Right atrium auricular region (tissue), 2 donors: ENCODE measurements around the gene ADAMTS17. TPM values are rescaled to one million over a fixed set of nuclear protein-coding genes. Genes with fewer than 3 reads are reported as not detected.

Experiments
- DNase-seq: peaks from one replicate; pipeline ENCODE4 v3.0.0-alpha.2; 2019; ENCODE audit warnings: low spot score
- H3K27ac ChIP-seq, 2 donors: fragments of 200-600 bp; sonication (generic); 1 replicate in 1 of 2; 2 replicates in 1 of 2; pipeline ENCODE4 v1.5.1; 2016 to 2019
- H3K27me3 ChIP-seq, 2 donors: fragments of 200-600 bp; sonication (generic); one replicate each; pipeline versions ENCODE4 v1.5.1 to v1.6.0; 2017 to 2019
- H3K36me3 ChIP-seq: fragments of 200-600 bp; sonication (generic); one replicate; pipeline ENCODE4 v1.5.1; 2016
- H3K4me1 ChIP-seq, 2 donors: fragments of 200-600 bp; sonication (generic); one replicate each; pipeline versions ENCODE4 v1.5.1 to v1.6.0; 2017 to 2019
- H3K4me3 ChIP-seq, 2 donors: fragments of 200-600 bp; sonication (generic); 1 replicate in 1 of 2; 2 replicates in 1 of 2; pipeline ENCODE4 v1.5.1; 2017 to 2019; ENCODE audit warnings: mild to moderate bottlenecking in 1 of 2, moderate library complexity in 1 of 2
- H3K9me3 ChIP-seq, 2 donors: fragments of 200-600 bp; sonication (generic); one replicate each; pipeline ENCODE4 v1.5.1; 2019
- total RNA-seq, 2 donors: library from RNA; depleted of rRNA; stranded (reverse); fragments of >200 nt; gene quantifications; one replicate each; pipeline ENCODE4 v1.1.0, GENCODE V29; 2016
- TF ChIP-seq, protein P1 (sequence below), 2 donors: fragments of 200-600 bp; sonication (generic); IDR thresholded peaks; one replicate each; pipeline ENCODE4 v1.5.1; 2019; ENCODE audit warnings: antibody characterized with exemption in 2 of 2

The ADAMTS17 gene
- total RNA-seq, 2 donors from 2014 or later = 3.6 to 4.4 TPM

DNA sequence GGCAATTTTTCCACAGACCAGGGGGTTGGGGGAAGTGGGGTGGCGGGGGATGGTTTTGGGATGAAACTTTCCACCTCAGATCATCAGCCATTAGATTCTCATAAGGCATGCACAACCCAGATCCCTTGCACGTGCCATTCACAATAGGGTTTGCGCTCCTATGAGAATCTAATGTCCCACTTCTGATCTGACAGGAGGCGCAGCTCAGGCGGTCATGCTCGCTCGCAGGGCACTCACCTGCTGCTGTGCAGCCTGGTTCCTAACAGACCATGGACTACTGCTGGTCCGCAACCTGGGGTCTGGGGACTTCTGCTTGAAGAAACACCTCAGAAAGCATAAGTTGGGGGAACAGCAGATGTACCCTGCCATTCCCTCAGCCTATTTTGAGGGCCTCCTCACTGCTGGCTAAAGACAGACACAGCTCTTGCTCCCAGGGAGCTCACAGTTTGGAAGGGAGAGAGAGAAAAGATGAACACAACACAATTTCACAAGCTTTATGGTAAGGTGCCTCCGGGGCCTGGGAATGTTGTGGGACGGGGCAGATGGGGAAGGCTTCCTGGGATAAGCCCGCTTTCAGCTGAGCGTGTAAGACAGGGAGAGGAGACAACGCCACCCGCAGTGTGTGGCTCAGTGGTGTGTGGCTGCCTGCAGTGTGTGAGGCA is 285.2 kb downstream of the ADAMTS17 start:
- Histone ChIP-seq H3K36me3 (no peaks in the 10 kb centered on the region), H3K9me3 (no peaks in the 10 kb centered on the region), H3K4me3 (no peak overlapping the region), H3K4me1 (peaks cover 0 to 26% of the 10 kb centered on the region in 2 donors), H3K27me3 (no peaks in the 10 kb centered on the region), H3K27ac (no peak overlapping the region)
- TF ChIP-seq, protein P1, sequence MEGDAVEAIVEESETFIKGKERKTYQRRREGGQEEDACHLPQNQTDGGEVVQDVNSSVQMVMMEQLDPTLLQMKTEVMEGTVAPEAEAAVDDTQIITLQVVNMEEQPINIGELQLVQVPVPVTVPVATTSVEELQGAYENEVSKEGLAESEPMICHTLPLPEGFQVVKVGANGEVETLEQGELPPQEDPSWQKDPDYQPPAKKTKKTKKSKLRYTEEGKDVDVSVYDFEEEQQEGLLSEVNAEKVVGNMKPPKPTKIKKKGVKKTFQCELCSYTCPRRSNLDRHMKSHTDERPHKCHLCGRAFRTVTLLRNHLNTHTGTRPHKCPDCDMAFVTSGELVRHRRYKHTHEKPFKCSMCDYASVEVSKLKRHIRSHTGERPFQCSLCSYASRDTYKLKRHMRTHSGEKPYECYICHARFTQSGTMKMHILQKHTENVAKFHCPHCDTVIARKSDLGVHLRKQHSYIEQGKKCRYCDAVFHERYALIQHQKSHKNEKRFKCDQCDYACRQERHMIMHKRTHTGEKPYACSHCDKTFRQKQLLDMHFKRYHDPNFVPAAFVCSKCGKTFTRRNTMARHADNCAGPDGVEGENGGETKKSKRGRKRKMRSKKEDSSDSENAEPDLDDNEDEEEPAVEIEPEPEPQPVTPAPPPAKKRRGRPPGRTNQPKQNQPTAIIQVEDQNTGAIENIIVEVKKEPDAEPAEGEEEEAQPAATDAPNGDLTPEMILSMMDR (IDR thresholded peaks at IDR 0.05) = no peak
- DNase-seq = no peak

DNA sequence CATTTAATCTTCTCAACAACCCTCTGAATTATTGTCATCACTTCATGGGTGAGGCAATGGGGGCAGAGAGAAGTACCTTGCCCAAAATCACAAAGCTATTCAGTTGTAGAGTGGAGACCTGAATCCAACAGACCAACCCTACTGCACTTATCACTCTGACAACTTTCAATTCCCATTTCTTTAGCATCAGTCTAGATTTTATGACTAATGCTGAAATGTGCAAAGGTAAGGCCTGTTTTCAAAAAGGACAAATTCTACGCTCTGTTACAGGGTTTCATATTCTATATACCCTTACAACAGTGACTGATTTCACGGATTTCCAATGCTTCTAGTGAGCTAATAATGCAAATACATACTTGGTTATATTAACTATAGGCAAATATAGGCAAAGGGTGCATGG is 286.0 kb downstream of the ADAMTS17 start:
- Histone ChIP-seq H3K27me3 (no peaks in the 10 kb centered on the region), H3K9me3 (no peaks in the 10 kb centered on the region), H3K36me3 (no peaks in the 10 kb centered on the region), H3K27ac (no peak overlapping the region), H3K4me3 (no peak overlapping the region), H3K4me1 (peaks cover 0 to 19% of the 10 kb centered on the region in 2 donors)
- TF ChIP-seq, protein P1 (IDR thresholded peaks at IDR 0.05) = no peak
- DNase-seq = no peak

GRCh38 chr15:100054539-100054938 is 287.2 kb downstream of the ADAMTS17 start:
- TF ChIP-seq, protein P1 (IDR thresholded peaks at IDR 0.05) = no peak
- Histone ChIP-seq H3K36me3 (no peaks in the 10 kb centered on the region), H3K4me1 (peaks cover 0 to 11% of the 10 kb centered on the region in 2 donors), H3K27me3 (no peaks in the 10 kb centered on the region), H3K9me3 (no peaks in the 10 kb centered on the region), H3K4me3 (no peak overlapping the region), H3K27ac (no peak overlapping the region)
- no peak for DNase-seq

DNA sequence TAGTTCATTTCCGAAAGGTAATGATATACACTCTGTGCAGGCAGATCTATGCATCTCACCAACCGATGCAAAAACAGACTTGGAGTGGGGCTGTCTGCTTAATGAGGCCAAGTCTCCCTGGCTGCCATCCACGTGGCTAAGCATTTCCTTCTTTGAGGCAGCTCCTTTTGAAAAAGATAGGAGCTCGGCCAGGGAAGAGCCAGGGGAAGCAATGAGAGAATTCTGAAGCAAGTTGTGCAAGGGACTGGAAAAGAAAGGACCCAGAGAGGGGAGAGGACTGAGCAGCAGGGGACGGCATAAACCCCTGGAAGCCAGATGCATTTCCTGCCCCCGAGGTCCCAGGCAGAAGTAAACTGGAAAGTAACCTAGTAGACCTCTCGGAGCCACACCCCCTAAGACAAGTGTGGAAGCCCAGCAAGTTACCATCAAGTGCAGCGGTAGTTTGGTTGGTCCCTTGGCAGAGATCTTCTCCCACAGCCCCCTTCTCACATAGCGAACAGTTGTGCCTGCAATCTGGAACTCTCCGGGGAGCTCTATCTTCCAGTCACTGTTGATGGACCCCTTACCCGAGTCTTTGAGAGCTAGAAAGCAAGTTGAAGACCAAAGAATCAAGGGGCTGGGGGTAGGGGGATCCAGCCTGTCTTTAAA is 288.2 kb downstream of the ADAMTS17 start:
- Histone ChIP-seq H3K9me3 (no peaks in the 10 kb centered on the region), H3K27ac (no peak overlapping the region), H3K27me3 (no peaks in the 10 kb centered on the region), H3K36me3 (no peaks in the 10 kb centered on the region), H3K4me1 (peaks cover 0 to 11% of the 10 kb centered on the region in 2 donors), H3K4me3 (no peak overlapping the region)
- TF ChIP-seq, protein P1 (IDR thresholded peaks at IDR 0.05) = no peak
- DNase-seq = no peak

DNA sequence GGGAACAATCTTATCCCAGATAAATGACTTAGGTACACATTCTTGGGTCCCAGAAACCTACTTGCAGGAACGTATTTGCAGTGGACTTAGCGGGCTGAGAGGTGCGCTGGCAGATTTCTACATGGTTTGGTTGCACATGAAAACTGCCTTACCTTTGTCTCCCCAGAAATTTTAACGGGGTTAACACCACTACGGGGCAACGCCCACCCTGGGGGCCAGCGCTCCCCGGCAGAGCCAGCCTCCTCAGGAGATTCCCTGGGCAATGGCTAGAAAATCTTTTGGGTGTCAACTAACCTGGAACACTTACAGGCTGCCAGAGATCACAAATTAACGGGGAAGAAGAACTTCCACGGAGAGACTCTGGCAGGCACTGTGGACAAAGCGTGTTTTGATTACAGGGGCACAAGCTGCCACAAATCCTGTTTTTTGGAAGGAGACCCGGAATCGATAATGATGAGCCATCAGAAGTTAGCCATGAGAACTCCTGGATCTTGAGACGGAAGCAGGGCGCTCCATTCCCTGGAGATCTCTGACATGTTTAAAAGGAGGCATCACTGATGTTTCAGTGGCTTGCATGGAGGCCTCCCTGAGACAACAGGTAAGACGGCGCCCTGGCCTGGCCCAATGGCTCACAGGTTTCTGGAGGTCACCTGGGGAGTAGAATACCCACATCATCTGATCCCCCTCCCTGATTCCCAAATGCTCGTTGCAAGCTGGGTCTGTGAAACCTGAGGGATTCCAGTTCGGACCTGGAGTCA is 288.9 kb downstream of the ADAMTS17 start:
- Histone ChIP-seq H3K36me3 (no peaks in the 10 kb centered on the region), H3K9me3 (no peaks in the 10 kb centered on the region), H3K27me3 (no peaks in the 10 kb centered on the region), H3K4me3 (no peak overlapping the region), H3K27ac (no peak overlapping the region), H3K4me1 (peaks cover 0 to 11% of the 10 kb centered on the region in 2 donors)
- TF ChIP-seq, protein P1 (IDR thresholded peaks at IDR 0.05) = no peak
- DNase-seq = no peak
